CD4-positive, alpha-beta T cell (primary cell): ENCODE results near the gene SCGB1D1. TPM values are rescaled to one million over a fixed set of nuclear protein-coding genes. Genes with fewer than 3 reads are reported as not detected.

Source experiments
- ATAC-seq: fragments of 200-7000 bp; cut with Tn5 transposase; one replicate; pipeline ENCODE4 v1.10.0; 2022; ENCODE audit warnings: mild to moderate bottlenecking; ENCODE audit not compliant: poor library complexity
- CTCF ChIA-PET: fragments of 350-600 bp; sonication (Branson Sonifier 250); formaldehyde crosslinking; loops from one replicate; lab custom pipeline; 2021; ENCODE audit warnings: antibody characterized with exemption, inconsistent platforms; lab: Charles Lee
- POLR2A ChIA-PET: fragments of 350-600 bp; sonication (Branson Sonifier 250); formaldehyde crosslinking; loops from one replicate; lab custom pipeline; 2021; ENCODE audit warnings: antibody characterized with exemption, inconsistent platforms; lab: Charles Lee
- DNase-seq, 14 experiments: peaks; one replicate each; pipeline ENCODE4 v3.0.0-alpha.2; 2013 to 2020; ENCODE audit warnings: mixed read lengths in 2 of 14
- H3K27ac ChIP-seq, 2 donors: one replicate each; pipeline versions ENCODE4 v1.5.1 to v1.7.0; 2013; ENCODE audit warnings: low read length in 2 of 2, low read depth in 1 of 2, mild to moderate bottlenecking in 1 of 2
- H3K27me3 ChIP-seq, 2 experiments: 1 replicate in 1 of 2; 2 replicates in 1 of 2; pipeline versions ENCODE4 v1.6.1 to v1.7.0; 2013; ENCODE audit warnings: low read length in 2 of 2, control low read depth in 1 of 2, mild to moderate bottlenecking in 1 of 2, moderate library complexity in 1 of 2; ENCODE audit not compliant: insufficient read depth in 2 of 2, control insufficient read depth in 1 of 2
- H3K36me3 ChIP-seq: one replicate; pipeline ENCODE4 v1.6.1; 2013; ENCODE audit warnings: low read length, control low read depth; ENCODE audit not compliant: insufficient read depth
- H3K4me1 ChIP-seq: one replicate; pipeline ENCODE4 v1.6.1; 2013; ENCODE audit warnings: low read length, control low read depth; ENCODE audit not compliant: insufficient read depth
- H3K4me3 ChIP-seq: one replicate; pipeline ENCODE4 v1.5.1; 2013; ENCODE audit warnings: mild to moderate bottlenecking, low read length, moderate library complexity
- H3K9me3 ChIP-seq, 2 experiments: 1 replicate in 1 of 2; 2 replicates in 1 of 2; pipeline versions ENCODE4 v1.6.1 to v1.7.0; 2013; ENCODE audit warnings: low read length in 2 of 2, mild to moderate bottlenecking in 2 of 2, control low read depth in 1 of 2, moderate library complexity in 1 of 2; ENCODE audit not compliant: control insufficient read depth in 1 of 2, insufficient read depth in 1 of 2
- H3K27ac Mint-ChIP-seq: one replicate; pipeline ENCODE4 v1.8.0; 2020; ENCODE audit warnings: mixed read lengths
- H3K27me3 Mint-ChIP-seq: one replicate; pipeline ENCODE4 v1.8.0; 2021; ENCODE audit warnings: mixed read lengths
- H3K36me3 Mint-ChIP-seq: one replicate; pipeline ENCODE4 v1.8.0; 2021; ENCODE audit warnings: low read depth, mixed read lengths
- H3K4me1 Mint-ChIP-seq: one replicate; pipeline ENCODE4 v1.8.0; 2021; ENCODE audit warnings: low read depth, mixed read lengths
- H3K4me3 Mint-ChIP-seq: one replicate; pipeline ENCODE4 v1.8.0; 2020; ENCODE audit warnings: mild to moderate bottlenecking, mixed read lengths
- H3K9me3 Mint-ChIP-seq: one replicate; pipeline ENCODE4 v1.8.0; 2020; ENCODE audit warnings: mixed read lengths
- CTCF ChIP-seq: fragments of 200-600 bp; IDR thresholded peaks from one replicate; pipeline ENCODE4 v1.8.0; 2022; ENCODE audit warnings: antibody characterized with exemption, mild to moderate bottlenecking
- intact Hi-C, 2 experiments: fragments of 100-400 bp; cut with DNase I in 1 of 2; cut with micrococcal nuclease in 1 of 2; formaldehyde crosslinking; loops; one replicate each; pipeline versions ENCODE4 v1.15.1 to v1.9.0; 2023 to 2025; cut with DNase I, micrococcal nuclease
- total RNA-seq, 174 experiments: library from RNA in 2 of 174; stranded (reverse) in 2 of 174; gene quantifications; one replicate each; pipeline ENCODE4 v1.2.3 and lab custom pipeline; 2021 to 2026

Gene SCGB1D1
- total RNA-seq, 2 experiments from 2014 or later, result not detected

DNA sequence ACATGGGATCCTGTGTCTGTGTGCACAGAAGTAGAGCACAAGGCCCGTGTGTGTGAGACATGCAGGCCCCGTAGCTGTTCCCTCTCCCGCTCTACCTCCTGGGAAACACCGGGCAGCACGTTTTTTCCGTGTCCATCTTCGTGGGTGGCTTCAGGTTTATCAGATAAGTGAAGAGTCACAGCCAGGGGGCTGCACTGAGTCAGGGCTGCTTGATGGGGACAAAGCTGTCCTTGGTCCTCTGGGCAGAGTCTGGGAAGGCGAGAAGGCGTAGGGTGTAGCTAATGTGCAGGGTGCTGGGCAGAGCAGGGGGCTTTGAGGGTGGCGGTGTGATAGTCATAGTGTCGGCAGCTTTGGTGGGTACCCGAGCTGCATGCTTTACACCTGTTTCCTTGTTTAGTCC lies 42.5 kb upstream of the SCGB1D1 start:
- ATAC-seq, result no peak
- Mint-ChIP-seq H3K36me3 (peaks cover 86% of the 10 kb centered on the region), H3K27me3 (no peaks in the 10 kb centered on the region), H3K4me3 (no peak overlapping the region), H3K4me1 (no peaks in the 10 kb centered on the region), H3K9me3 (no peaks in the 10 kb centered on the region), H3K27ac (no peak overlapping the region)
- intact Hi-C loops, result no loop called here
- DNase-seq, result no peak
- H3K27ac ChIP-seq, result no peak overlapping the region
- no peaks in the 10 kb centered on the region for H3K27me3 ChIP-seq
- H3K4me3 ChIP-seq, result no peak overlapping the region
- ChIA-PET POLR2A (no interaction called here), CTCF (no interaction called here)
- peaks cover 74% of the 10 kb centered on the region for H3K36me3 ChIP-seq
- H3K9me3 ChIP-seq, result no peaks in the 10 kb centered on the region
- no peaks in the 10 kb centered on the region for H3K4me1 ChIP-seq
- no peak for TF ChIP-seq CTCF

- DNase-seq, result peak in 1 of 14 experiments; percentile 21
Measured at GRCh38 chr11:62148271-62148980, 41.6 kb upstream of the SCGB1D1 start.

DNA sequence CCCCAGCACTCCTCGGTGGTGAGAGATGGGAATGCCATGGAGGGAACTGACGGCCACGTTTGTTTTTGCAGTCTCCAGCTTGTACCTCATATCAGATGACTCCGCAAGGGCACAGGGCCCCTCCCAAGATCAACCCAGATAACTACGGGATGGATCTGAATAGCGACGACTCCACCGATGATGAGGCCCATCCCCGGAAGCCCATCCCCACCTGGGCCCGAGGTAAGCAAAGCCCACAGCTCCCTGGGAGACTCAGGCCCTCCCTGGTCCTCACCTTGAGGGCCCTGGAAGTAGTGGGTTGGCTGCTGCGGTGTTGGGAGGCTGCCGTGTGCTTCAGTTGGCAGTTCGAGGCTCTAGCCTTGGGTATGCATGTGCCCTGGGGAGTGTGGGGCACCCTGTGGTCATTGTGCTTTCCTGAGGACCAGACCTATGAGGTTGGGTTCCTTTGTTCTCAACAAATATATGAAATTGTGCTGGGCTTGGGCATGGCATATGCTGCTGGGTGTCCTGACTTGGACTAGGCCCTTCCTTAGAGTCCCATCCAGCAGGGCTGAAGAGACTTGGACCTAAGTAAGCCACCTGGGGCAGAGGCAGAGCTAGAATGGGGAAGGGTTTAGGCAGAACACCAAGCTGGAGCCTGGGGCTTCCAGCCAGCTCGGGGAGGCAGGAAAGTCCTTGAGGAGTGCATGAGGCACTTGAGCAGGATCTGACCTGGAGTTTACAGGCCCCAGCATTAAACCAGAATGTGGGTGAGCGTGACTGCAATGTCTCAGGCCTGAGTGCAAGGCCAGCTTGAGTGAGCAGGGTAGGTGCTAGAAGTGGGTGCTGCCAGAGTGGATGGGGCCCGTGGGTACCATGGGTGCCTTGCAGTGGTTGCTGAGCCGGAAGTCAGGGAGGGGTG lies 39.8 kb upstream of the SCGB1D1 start:
- no peak overlapping the region for H3K4me3 Mint-ChIP-seq
- H3K27me3 Mint-ChIP-seq, result no peaks in the 10 kb centered on the region
- no peak overlapping the region for H3K27ac Mint-ChIP-seq
- Histone ChIP-seq H3K27me3 (no peaks in the 10 kb centered on the region), H3K9me3 (no peaks in the 10 kb centered on the region), H3K36me3 (peaks cover 66% of the 10 kb centered on the region), H3K4me1 (no peaks in the 10 kb centered on the region), H3K27ac (no peak overlapping the region), H3K4me3 (no peak overlapping the region)
- intact Hi-C loops, result no loop called here
- no peak for TF ChIP-seq CTCF
- no peaks in the 10 kb centered on the region for H3K4me1 Mint-ChIP-seq
- no peaks in the 10 kb centered on the region for H3K9me3 Mint-ChIP-seq
- DNase-seq, result no peak
- ChIA-PET POLR2A (no interaction called here), CTCF (no interaction called here)
- ATAC-seq, result no peak
- peaks cover 72% of the 10 kb centered on the region for H3K36me3 Mint-ChIP-seq

More at GRCh38 chr11:62148271-62148980, 41.6 kb upstream of the SCGB1D1 start:
- Histone ChIP-seq H3K4me1 (no peaks in the 10 kb centered on the region), H3K27ac (no peak overlapping the region), H3K4me3 (no peak overlapping the region), H3K36me3 (peaks cover 74% of the 10 kb centered on the region), H3K9me3 (no peaks in the 10 kb centered on the region), H3K27me3 (no peaks in the 10 kb centered on the region)
- Mint-ChIP-seq H3K27me3 (no peaks in the 10 kb centered on the region), H3K4me1 (no peaks in the 10 kb centered on the region), H3K36me3 (peaks cover 85% of the 10 kb centered on the region), H3K4me3 (no peak overlapping the region), H3K9me3 (no peaks in the 10 kb centered on the region), H3K27ac (no peak overlapping the region)
- intact Hi-C loops, result no loop called here
- CTCF ChIA-PET, result no interaction called here
- ATAC-seq, result no peak
- POLR2A ChIA-PET, result no interaction called here
- no peak for TF ChIP-seq CTCF
